Measurements from ENCODE around the gene DSTN. TPM values are rescaled to one million over a fixed set of nuclear protein-coding genes. Genes with fewer than 3 reads are reported as not detected.

The DSTN gene
- total RNA-seq, 4 donors from 2014 or later = 79.2 to 128 (median 88.5) TPM

DNA sequence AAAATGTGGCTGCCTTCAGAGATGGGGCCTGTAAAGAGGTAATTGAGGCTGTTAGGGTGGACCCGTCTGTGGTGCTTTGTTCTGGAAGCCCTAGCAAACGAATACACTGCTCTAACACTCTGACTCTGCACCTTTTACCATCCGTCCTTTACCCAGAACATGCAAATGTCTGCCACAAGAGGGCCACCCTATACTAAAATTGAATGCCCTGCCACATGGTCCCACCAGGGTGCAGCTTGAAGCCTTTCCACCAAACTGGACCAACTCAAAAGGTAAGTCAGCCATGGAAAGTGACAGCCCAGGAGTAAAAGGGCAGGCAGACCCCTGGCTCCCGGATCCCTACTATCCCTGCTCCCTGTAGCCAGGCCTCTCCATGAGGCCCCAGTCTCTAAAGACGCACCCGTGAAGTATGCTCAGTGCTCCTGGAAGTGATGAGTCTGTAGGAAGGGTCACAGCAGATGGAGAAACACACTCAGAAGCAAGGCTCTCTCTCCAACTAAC lies 32.9 kb upstream of the DSTN start:
- peak; percentile 40 to 50 for DNase-seq
- H3K4me3 ChIP-seq = no peak overlapping the region
- in situ Hi-C loops (cut with MboI; ENCODE audit: low sequenced_read_pairs in 4 of 4) (loop anchor here in 3 of 4 donors (5.0 to 25.0 kb wide), 6 partner anchors 65 to 408 kb away; no protein-coding TSS in a partner anchor), intact Hi-C loops (cut with DNase I; ENCODE audit: low total_unique reads) (loop anchor here (1.0 to 2.0 kb wide), 2 partner anchors 80 to 362 kb away; no protein-coding TSS in a partner anchor)
- H3K27me3 ChIP-seq = peaks cover 0 to 1% (median 0%) of the 10 kb centered on the region in 3 donors
- no peak overlapping the region for H3K27ac ChIP-seq
- TF ChIP-seq, protein P1, sequence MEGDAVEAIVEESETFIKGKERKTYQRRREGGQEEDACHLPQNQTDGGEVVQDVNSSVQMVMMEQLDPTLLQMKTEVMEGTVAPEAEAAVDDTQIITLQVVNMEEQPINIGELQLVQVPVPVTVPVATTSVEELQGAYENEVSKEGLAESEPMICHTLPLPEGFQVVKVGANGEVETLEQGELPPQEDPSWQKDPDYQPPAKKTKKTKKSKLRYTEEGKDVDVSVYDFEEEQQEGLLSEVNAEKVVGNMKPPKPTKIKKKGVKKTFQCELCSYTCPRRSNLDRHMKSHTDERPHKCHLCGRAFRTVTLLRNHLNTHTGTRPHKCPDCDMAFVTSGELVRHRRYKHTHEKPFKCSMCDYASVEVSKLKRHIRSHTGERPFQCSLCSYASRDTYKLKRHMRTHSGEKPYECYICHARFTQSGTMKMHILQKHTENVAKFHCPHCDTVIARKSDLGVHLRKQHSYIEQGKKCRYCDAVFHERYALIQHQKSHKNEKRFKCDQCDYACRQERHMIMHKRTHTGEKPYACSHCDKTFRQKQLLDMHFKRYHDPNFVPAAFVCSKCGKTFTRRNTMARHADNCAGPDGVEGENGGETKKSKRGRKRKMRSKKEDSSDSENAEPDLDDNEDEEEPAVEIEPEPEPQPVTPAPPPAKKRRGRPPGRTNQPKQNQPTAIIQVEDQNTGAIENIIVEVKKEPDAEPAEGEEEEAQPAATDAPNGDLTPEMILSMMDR (IDR thresholded peaks at IDR 0.05 in 4 of 5, conservative IDR thresholded peaks at IDR 0.05 in 1 of 5) = peak; percentile 84 to 91 (median 88)
- TF ChIP-seq POLR2A (IDR thresholded peaks at IDR 0.05) = no peak
- no peaks in the 10 kb centered on the region for H3K4me1 ChIP-seq
- ATAC-seq = peak; percentile 96 to 97
- H3K9me3 ChIP-seq = no peaks in the 10 kb centered on the region
- H3K36me3 ChIP-seq = no peaks in the 10 kb centered on the region

DNA sequence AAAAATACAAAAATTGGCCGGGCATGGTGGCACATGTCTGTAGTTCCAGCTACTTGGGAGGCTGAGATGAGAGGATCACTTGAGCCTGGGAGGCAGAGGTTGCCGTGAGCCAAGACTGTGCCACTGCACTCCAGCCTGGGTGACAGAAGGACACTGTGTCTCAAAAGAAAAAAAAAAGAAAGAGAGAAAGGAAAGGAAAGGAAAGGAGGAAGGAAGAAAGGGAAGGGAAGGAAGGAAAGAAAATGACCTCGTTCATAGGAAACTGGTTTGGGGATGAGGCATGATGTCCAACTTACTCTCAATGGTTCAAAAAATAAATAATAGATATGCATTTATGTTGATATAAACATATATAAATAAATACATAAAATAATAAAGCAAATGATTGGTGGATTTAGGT lies 31.9 kb upstream of the DSTN start:
- no peak for TF ChIP-seq POLR2A (IDR thresholded peaks at IDR 0.05)
- TF ChIP-seq, protein P1 (IDR thresholded peaks at IDR 0.05 in 4 of 5, conservative IDR thresholded peaks at IDR 0.05 in 1 of 5) = no peak
- ATAC-seq = no peak
- in situ Hi-C loops (cut with MboI; ENCODE audit: low sequenced_read_pairs in 4 of 4) (loop anchor here in 3 of 4 donors (5.0 to 25.0 kb wide), 6 partner anchors 64 to 407 kb away; no protein-coding TSS in a partner anchor), intact Hi-C loops (cut with DNase I; ENCODE audit: low total_unique reads) (loop anchor here (1.0 to 2.0 kb wide), 2 partner anchors 79 to 361 kb away; no protein-coding TSS in a partner anchor)
- Histone ChIP-seq H3K27ac (no peak overlapping the region), H3K4me3 (no peak overlapping the region), H3K36me3 (no peaks in the 10 kb centered on the region), H3K4me1 (no peaks in the 10 kb centered on the region), H3K27me3 (peaks cover 0 to 2% (median 0%) of the 10 kb centered on the region in 3 donors), H3K9me3 (no peaks in the 10 kb centered on the region)
- DNase-seq = no peak

DNA sequence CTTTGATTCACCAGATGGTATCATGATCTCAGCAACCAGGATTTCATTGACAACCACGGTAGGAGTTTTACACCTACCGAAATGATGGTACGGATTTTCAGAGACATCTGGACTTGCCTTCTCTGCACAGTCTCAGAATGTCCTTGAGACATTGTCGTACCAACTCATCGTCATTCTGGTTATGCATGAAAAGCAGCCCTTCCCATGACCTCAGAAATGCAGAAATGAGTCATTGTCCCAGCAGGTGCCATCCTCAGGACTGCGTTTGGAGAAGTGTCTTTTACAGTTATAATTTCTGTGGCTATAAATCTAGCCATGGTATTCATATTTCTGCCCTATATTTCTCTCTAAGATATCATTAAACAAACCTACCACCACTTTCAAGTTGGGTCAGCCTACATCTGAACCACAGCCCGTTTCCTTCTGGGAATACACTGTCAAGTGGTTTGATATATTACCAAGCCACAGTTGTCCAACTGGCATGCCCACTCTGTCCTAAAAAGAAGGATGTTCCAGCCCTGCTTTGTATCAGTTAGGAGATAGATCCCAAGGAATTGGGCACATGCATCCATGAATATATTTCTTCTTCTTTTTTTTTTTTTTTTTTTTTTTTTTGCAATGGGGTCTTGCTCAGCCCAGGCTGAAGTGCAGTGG lies 31.2 kb upstream of the DSTN start:
- peaks cover 0 to 2% (median 0%) of the 10 kb centered on the region in 3 donors for H3K27me3 ChIP-seq
- ATAC-seq = no peak
- no peaks in the 10 kb centered on the region for H3K36me3 ChIP-seq
- intact Hi-C loops (cut with DNase I; ENCODE audit: low total_unique reads) = no loop called here
- no peak for TF ChIP-seq POLR2A (IDR thresholded peaks at IDR 0.05)
- TF ChIP-seq, protein P1 (IDR thresholded peaks at IDR 0.05 in 4 of 5, conservative IDR thresholded peaks at IDR 0.05 in 1 of 5) = no peak
- H3K9me3 ChIP-seq = no peaks in the 10 kb centered on the region
- in situ Hi-C loops (cut with MboI; ENCODE audit: low sequenced_read_pairs in 4 of 4) = loop anchor here in 3 of 4 donors (5.0 to 25.0 kb wide), 6 partner anchors 64 to 406 kb away; no protein-coding TSS in a partner anchor
- H3K4me1 ChIP-seq = no peaks in the 10 kb centered on the region
- no peak overlapping the region for H3K4me3 ChIP-seq
- no peak overlapping the region for H3K27ac ChIP-seq
- no peak for DNase-seq

DNA sequence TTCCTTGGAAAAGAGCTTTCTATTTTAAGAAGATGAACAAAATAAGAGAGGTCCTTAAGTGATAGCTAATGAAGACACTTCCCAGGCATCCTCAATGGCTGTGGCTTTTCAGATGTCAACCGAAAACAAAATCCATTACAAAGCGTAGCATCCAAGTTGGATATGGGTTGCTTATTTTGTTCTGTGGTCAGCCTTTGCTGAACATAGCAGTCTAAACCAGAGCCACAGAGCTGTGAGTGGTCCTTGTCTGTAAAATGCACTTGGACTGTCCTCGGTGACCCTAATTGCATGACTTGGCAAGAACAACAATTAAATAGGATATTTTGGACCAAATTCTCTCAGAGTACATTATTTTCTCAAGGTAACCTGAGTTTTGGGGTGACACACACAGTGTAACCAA lies 28.3 kb upstream of the DSTN start:
- no peaks in the 10 kb centered on the region for H3K4me1 ChIP-seq
- TF ChIP-seq, protein P1 (IDR thresholded peaks at IDR 0.05 in 4 of 5, conservative IDR thresholded peaks at IDR 0.05 in 1 of 5) = no peak
- TF ChIP-seq POLR2A (IDR thresholded peaks at IDR 0.05) = no peak
- DNase-seq (no peak), ATAC-seq (no peak)
- no peak overlapping the region for H3K4me3 ChIP-seq
- intact Hi-C loops (cut with DNase I; ENCODE audit: low total_unique reads) = no loop called here
- H3K27me3 ChIP-seq = peaks cover 0 to 2% (median 0%) of the 10 kb centered on the region in 3 donors
- H3K27ac ChIP-seq = no peak overlapping the region
- H3K9me3 ChIP-seq = no peaks in the 10 kb centered on the region
- no peaks in the 10 kb centered on the region for H3K36me3 ChIP-seq
- in situ Hi-C loops (cut with MboI; ENCODE audit: low sequenced_read_pairs in 4 of 4) = loop anchor here in 1 of 4 donors (25.0 kb wide), 1 partner anchor 396 kb away; no protein-coding TSS in a partner anchor
